Kidney glomerular epithelial cell (primary cell): Measurements from ENCODE around the gene KLHDC7A.
A peak's percentile ranks its signal among the peaks of the same experiment; 100 is the strongest.
"Not testable (repeated sequence)": the region's sequence is repeated elsewhere in the genome, so short reads cannot be mapped to it uniquely, and the experiment has no call there.

Experiments
- DNase-seq: peaks from one replicate; lab custom pipeline; 2025; lab: John Stamatoyannopoulos, UW

The KLHDC7A gene

DNA sequence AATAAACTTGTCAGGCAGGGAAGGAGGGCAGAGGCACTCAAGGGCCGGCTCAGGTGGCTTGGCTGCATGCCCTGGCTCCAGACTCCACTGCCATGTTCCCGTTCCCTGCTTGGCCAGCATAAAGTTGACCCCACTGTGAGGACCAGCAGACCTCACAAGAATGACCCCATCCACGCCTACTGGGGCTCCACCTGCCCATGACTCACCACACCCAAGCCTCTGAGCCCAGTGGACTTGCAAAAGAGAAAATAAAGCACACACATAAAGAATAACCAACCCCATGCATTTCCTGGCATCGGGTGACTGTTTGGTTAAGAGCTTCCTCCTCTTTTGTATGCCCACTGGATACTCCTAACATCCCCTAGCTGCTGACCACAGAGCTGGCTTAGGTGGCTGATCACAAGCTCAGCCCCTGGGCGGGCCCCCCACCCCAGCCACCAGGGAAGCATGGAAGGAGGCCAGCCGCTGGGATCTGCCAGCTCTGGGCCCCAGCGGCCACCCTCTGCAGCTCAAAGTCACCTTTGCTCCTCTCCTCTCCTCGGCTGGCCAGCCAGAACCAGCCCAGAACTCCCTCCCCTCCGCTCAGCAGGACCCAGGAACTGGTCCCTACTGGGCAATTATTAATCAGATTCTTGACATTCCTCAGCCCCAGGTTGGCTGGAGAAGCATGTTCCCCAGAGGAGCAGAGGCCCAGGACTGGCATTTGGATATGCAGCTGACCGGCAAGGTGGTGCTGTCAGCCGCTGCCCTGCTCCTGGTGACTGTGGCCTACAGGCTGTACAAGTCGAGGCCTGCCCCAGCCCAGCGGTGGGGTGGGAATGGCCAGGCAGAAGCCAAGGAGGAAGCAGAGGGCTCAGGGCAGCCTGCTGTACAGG lies at the start of gene KLHDC7A:
Gene KLHDC7A, plus strand, starts transcription at position 616 of the 875 bp plus-strand sequence. Its CDS starts 52 bp downstream, at position 668.
- peak; percentile 98 for DNase-seq

DNA sequence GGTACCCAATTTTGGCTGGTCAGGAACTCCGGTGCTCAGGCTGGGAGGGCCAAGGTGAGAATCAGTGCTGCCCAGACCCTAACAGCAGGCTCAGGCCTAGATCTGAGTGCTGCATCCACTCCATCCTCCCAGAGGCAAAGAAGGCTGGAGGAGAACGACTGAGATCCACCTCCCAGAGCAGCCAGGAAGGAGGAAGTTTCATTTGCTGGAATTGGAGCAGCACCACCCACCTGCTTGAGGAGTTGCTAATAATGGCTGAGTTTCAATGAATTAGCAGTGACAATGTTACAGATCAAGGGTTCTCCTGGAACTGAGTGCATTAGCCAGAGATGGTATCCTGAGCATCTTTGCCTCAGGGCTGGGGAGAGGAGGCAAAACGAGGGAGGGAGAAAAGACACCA lies 46.7 kb upstream of the KLHDC7A start:
- no peak for DNase-seq

DNA sequence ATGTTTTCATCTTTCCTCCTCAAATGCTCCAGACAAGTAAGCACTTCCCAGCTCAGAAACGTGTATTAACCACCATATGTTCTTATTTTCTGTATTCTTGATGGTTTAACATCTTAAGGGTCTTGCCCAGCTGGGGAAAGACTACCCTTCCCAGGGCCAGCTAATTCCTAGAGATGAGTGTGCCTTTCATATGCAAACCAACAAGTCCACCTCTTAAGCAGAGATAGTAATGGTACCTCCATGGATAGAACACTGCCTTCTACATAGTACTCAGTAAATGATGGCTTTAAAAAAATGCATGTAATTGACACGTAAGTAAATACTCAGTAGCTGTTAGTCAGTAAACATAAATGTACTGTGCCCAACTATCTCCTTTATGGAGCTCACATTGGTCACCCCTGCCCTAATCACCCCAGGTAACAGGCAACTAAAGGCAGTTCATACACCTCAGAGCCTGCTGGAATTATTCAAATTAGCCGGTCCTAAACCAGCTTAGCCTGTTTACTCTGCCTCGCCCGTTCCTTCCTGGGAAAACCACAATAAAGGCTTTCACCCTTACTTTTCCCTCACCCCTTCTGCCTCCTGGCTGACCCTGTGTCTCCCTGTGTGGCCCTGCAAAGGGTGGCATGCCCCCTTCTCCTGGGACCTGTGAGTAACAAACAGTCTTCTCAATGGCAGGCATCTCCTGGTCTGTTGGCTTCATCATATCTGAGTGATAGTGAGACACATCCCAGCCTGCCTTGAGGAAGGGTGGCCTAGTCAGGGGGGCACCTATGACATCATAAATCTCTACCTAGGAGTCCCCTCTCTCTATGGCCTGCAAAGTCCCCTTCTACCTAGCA lies 40.1 kb upstream of the KLHDC7A start:
- no peak for DNase-seq

- no peak for DNase-seq
Observed at GRCh38 chr1:18443587-18444520, 36.9 kb upstream of the KLHDC7A start.

GRCh38 chr1:18444563-18444962 lies 36.2 kb upstream of the KLHDC7A start:
- DNase-seq = no peak

DNA sequence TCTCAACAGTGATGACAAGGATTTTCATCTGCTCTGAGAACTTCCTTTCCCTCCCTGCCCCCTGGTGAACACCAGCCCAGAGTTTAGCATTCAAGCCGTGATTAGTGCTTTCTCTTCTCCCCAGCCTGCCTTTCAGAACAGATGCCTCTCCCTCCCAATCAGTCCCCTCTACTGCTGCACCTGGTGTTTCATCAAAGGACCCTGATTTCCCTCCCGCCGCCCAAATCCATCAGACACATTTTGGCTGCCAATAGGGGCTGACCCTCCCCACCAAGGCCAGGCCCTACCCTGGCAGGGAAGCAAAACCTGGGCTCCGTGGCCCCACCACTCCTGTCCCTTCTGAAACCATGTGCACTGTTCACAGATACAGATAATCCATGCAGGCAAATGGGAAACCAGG lies 34.0 kb upstream of the KLHDC7A start:
- no peak for DNase-seq

DNA sequence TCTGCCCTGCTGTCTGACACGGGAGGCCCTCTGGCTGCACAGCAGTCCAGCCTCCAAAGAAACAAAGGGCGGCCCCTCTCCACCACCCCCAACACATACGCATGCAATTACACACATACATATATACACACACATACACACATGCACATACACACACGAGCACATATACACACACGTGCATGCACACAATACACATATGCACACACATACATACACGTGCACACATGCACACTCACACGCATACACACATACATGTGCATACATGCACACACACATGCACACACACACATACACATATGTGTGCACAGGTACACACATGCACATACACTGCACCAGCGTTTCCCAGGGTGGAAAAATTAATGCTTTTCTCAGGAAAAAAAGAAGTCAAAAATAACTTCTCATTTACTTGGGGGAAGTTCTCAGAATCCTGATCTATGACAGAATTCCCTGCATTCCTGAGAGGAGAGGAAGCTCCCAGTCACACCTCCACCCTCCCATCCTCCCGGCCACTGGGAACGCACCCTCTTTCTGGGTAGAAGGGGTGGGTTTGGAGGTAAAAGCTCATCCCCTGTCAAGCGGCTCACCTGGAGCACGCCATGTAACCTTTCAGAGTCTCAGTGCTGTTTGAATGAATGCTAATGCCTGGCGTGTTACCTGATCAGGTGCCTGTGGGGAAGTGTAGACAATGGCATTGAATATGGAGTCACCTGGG lies 33.1 kb upstream of the KLHDC7A start:
- DNase-seq = no peak

- DNase-seq = no peak
Observed at GRCh38 chr1:18448889-18449288, 31.8 kb upstream of the KLHDC7A start.

DNA sequence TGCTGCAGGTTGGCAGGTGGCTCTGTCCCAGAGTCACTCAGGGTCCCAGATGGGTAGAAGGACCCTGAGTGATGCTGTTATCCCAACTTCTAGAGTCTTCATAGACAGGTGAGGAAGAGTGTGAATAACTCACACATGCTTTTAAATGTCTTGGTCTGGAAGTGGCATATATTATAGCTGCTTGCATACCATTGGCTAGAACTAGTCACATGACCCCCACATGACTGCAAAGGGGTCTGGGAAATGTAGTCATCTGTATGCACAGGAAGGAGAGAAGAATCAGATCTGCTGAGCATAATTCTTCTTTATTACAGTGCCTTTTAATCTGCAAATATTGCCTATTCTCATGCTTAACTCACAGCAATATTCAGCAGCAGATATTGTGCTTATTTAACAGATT lies 28.2 kb upstream of the KLHDC7A start:
- DNase-seq = peak; percentile 13

- DNase-seq = no peak
Observed at GRCh38 chr1:18458133-18459092, 22.3 kb upstream of the KLHDC7A start.

DNA sequence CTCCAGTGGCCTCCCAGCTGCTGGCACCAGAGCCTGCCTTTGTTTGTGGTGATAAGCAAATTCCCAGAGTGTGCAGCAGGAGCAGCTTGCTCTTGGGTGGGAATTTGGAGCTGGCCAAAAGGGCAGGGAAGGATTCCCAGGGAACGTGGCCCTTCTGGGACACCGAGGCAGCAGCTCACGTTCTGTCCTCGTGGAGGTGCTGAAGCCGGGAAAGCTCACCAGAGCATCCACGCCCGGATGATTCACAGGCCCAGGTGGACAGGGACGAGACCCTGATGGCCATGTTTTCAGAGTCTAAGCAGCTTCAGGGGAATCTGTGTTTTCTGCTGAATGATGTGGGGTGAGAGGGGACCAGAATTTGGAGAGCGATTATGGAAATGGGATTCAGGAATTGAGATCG lies 19.1 kb upstream of the KLHDC7A start:
- no peak for DNase-seq

DNA sequence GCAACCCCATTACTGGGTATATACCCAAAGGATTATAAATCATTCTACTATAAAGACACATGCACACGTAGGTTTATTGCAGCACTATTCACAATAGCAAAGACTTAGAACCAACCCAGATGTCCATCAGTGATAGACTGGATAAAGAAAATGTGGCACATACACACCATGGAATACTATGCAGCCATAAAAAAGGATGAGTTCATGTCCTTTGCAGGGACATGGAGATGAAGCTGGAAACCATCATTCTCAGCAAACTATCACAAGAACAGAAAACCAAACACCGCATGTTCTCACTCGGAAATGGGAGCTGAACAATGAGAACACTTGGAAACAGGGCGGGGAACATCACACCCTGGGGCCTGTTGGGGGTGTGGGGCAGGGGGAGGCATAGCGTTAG lies 18.2 kb upstream of the KLHDC7A start:
- not testable (repeated sequence) for DNase-seq

- DNase-seq = no peak
Observed at GRCh38 chr1:18463063-18463462, 17.7 kb upstream of the KLHDC7A start.

- DNase-seq = no peak
Observed at GRCh38 chr1:18463984-18464664, 16.6 kb upstream of the KLHDC7A start.

DNA sequence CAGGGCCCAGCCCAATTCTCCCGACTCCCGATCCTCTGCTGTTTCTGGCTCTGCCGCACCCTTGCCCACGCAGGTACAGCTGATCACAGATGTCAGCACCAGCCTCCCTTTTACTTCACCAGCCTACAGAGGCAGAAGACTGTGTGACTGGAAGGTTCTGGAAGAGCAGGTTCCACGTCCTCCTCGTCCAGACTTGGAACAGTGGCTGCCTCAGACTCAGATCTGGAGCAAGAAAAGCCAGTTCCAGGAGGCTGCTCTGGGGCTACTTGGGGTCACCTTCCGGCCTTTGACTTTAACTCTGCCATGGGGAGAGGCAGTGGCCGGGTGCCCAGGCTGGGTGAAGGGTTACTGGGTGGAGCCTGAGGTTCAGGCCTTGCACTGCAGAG lies 16.1 kb upstream of the KLHDC7A start:
- DNase-seq = no peak

DNA sequence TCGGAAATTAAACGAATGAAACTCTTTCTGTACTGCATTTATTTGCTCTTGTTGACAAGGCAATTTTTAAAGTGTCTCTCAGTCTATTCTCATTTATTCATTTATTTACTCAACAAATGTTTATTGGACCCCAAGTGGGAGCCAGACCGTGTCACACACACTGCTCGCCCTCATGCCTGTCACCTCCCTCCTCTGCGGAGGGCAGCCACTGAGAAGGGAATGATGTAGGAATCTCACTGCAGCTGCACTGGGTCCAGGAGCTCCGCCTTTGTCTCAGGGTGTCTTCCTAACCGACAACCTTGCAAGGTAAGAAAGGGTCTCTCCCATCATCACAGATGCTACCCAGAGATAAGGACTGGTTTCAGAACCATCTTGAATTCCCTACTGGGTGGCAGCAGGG lies 14.1 kb upstream of the KLHDC7A start:
- DNase-seq = no peak

DNA sequence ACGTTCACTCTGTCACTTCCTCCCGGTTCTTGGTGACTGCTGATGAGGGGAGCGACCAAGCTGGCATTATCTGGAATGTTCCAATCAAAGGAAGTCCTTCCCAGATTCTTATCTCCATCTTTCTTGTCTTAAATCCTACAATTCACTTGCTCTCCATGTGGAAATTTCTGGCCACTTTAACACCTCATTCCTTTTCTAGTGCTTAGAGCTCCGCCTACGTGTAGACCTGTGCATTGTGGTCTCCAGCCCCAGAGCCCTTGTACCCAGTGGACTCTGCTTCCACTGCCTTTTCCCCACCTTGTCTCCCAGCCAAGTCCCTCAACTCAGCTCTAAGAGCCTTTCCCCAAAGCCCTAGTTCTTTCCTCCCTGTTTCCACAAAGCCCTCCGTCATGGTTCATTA lies 12.2 kb upstream of the KLHDC7A start:
- DNase-seq = no peak

GRCh38 chr1:18469514-18469913 lies 11.2 kb upstream of the KLHDC7A start:
- DNase-seq = no peak

DNA sequence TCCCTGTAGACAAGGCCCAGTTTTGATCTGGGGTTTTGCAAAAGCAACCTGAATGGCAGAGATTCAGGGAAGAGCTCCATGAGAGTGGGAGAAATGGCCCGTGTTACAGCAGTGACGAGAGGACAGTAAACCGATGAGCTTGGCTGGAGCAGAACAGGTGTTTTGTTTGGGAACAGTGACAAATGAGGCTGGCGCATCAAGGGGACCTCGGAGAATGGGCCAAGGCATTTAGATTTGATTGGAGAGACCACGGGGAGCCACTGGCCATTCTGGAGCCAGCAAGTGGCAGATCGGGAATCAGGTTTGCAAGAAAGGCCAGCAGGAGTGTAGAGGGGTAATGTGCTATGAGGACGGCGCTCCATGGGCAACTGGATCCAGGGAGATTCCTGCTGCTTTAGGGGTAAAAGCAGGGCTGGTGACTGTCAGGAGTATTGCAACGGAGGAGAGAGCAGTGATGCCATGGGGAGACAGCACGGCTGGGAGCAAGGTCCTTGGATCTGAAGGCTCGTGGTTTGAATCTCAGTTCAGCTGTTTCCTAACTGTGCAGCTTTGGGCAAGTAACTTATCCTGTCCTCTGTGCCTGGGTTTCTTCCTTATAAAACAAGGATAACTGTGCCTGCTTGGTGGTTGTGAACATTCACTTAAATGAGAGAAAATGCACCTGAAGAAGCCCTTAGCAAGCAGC lies 9.9 kb upstream of the KLHDC7A start:
- DNase-seq = no peak
